Activated T-cell treated with anti-CD3 and anti-CD28 coated beads, Interleukin-2, amount 50 U/mL, for 1 hour (primary cell): ENCODE results near the gene CFAP97D1.

Source experiments
- DNase-seq: peaks from one replicate; pipeline ENCODE4 v3.0.0-alpha.2; 2020

CFAP97D1 gene

GRCh38 chr17:43800736-43801135 lies 20.5 kb downstream of the CFAP97D1 start:
- DNase-seq: no peak

- DNase-seq: no peak
These were observed 21.6 kb downstream of the CFAP97D1 start for GRCh38 chr17:43801844-43802243.

- no peak for DNase-seq
These were observed 23.5 kb downstream of the CFAP97D1 start for GRCh38 chr17:43803758-43804157.

GRCh38 chr17:43805117-43805516 lies 24.9 kb downstream of the CFAP97D1 start:
- DNase-seq: no peak

GRCh38 chr17:43808076-43808475 lies 27.8 kb downstream of the CFAP97D1 start:
- no peak for DNase-seq

- DNase-seq: no peak
These were observed 28.9 kb downstream of the CFAP97D1 start for GRCh38 chr17:43809121-43809520.

- DNase-seq: no peak
These were observed 30.0 kb downstream of the CFAP97D1 start for GRCh38 chr17:43810226-43810715.

GRCh38 chr17:43810823-43811222 lies 30.6 kb downstream of the CFAP97D1 start:
- DNase-seq: no peak

GRCh38 chr17:43812396-43813265 lies 32.4 kb downstream of the CFAP97D1 start:
- no peak for DNase-seq

- no peak for DNase-seq
These were observed 33.2 kb downstream of the CFAP97D1 start for GRCh38 chr17:43813386-43813785.

GRCh38 chr17:43814026-43814425 lies 33.8 kb downstream of the CFAP97D1 start:
- DNase-seq: no peak

GRCh38 chr17:43814714-43815113 lies 34.5 kb downstream of the CFAP97D1 start:
- no peak for DNase-seq

- no peak for DNase-seq
These were observed 36.4 kb downstream of the CFAP97D1 start for GRCh38 chr17:43816336-43817320.

- no peak for DNase-seq
These were observed 37.6 kb downstream of the CFAP97D1 start for GRCh38 chr17:43817826-43818225.

GRCh38 chr17:43818966-43819365 lies 38.7 kb downstream of the CFAP97D1 start:
- DNase-seq: no peak

- no peak for DNase-seq
These were observed 40.5 kb downstream of the CFAP97D1 start for GRCh38 chr17:43820759-43821158.

- no peak for DNase-seq
These were observed 42.4 kb downstream of the CFAP97D1 start for GRCh38 chr17:43822570-43823190.

- DNase-seq: no peak
These were observed 43.3 kb downstream of the CFAP97D1 start for GRCh38 chr17:43823350-43824084.

GRCh38 chr17:43825567-43825966 lies 45.3 kb downstream of the CFAP97D1 start:
- DNase-seq: no peak

- no peak for DNase-seq
These were observed 46.0 kb downstream of the CFAP97D1 start for GRCh38 chr17:43826206-43826605.

GRCh38 chr17:43827596-43827995 lies 47.4 kb downstream of the CFAP97D1 start:
- no peak for DNase-seq

- no peak for DNase-seq
These were observed 49.5 kb downstream of the CFAP97D1 start for GRCh38 chr17:43829738-43830137.
